Measurements from ENCODE around the gene COL8A2.

GRCh38 chr1:36111151-36111550 lies 13.9 kb downstream of the COL8A2 start:
- TF ChIP-seq, protein P1, sequence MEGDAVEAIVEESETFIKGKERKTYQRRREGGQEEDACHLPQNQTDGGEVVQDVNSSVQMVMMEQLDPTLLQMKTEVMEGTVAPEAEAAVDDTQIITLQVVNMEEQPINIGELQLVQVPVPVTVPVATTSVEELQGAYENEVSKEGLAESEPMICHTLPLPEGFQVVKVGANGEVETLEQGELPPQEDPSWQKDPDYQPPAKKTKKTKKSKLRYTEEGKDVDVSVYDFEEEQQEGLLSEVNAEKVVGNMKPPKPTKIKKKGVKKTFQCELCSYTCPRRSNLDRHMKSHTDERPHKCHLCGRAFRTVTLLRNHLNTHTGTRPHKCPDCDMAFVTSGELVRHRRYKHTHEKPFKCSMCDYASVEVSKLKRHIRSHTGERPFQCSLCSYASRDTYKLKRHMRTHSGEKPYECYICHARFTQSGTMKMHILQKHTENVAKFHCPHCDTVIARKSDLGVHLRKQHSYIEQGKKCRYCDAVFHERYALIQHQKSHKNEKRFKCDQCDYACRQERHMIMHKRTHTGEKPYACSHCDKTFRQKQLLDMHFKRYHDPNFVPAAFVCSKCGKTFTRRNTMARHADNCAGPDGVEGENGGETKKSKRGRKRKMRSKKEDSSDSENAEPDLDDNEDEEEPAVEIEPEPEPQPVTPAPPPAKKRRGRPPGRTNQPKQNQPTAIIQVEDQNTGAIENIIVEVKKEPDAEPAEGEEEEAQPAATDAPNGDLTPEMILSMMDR (IDR thresholded peaks at IDR 0.05), result no peak
- no peak for TF ChIP-seq POLR2A (IDR thresholded peaks at IDR 0.05)
